Gastrocnemius medialis (tissue), 4 donors: Measurements from ENCODE around the gene TNFRSF18.

Experiments used
- POLR2A ChIP-seq, 2 donors: fragments of 450-650 bp; IDR thresholded peaks; one replicate each; pipeline ENCODE4 v1.6.1; 2017; ENCODE audit warnings: antibody characterized with exemption in 2 of 2, mild to moderate bottlenecking in 2 of 2, moderate library complexity in 2 of 2
- TF ChIP-seq, protein P1 (sequence below), 5 experiments: fragments of 450-650 bp in 3 of 5; fragments of 200-600 bp in 2 of 5; sonication (generic) in 2 of 5; IDR thresholded peaks in 4 of 5; conservative IDR thresholded peaks in 1 of 5; 1 replicate in 4 of 5; 2 replicates in 1 of 5; pipeline ENCODE4 v1.5.1; 2016 to 2019; ENCODE audit warnings: antibody characterized with exemption in 5 of 5, mild to moderate bottlenecking in 3 of 5, moderate library complexity in 3 of 5

- TF ChIP-seq, protein P1, sequence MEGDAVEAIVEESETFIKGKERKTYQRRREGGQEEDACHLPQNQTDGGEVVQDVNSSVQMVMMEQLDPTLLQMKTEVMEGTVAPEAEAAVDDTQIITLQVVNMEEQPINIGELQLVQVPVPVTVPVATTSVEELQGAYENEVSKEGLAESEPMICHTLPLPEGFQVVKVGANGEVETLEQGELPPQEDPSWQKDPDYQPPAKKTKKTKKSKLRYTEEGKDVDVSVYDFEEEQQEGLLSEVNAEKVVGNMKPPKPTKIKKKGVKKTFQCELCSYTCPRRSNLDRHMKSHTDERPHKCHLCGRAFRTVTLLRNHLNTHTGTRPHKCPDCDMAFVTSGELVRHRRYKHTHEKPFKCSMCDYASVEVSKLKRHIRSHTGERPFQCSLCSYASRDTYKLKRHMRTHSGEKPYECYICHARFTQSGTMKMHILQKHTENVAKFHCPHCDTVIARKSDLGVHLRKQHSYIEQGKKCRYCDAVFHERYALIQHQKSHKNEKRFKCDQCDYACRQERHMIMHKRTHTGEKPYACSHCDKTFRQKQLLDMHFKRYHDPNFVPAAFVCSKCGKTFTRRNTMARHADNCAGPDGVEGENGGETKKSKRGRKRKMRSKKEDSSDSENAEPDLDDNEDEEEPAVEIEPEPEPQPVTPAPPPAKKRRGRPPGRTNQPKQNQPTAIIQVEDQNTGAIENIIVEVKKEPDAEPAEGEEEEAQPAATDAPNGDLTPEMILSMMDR (IDR thresholded peaks at IDR 0.05 in 4 of 5, conservative IDR thresholded peaks at IDR 0.05 in 1 of 5): no peak
- TF ChIP-seq POLR2A (IDR thresholded peaks at IDR 0.05): no peak
These were observed 2.6 kb downstream of the TNFRSF18 start for GRCh38 chr1:1203561-1204424.
